IPS-18a (cell line): Measurements from ENCODE around the gene GRK3.

Experiments
- H3K27ac ChIP-seq: one replicate; pipeline ENCODE4 v1.5.1; 2013; ENCODE audit warnings: low read length
- H3K27me3 ChIP-seq: one replicate; pipeline ENCODE4 v1.6.1; 2013; ENCODE audit warnings: mild to moderate bottlenecking, low read length; ENCODE audit not compliant: control insufficient read depth, insufficient read depth
- H3K36me3 ChIP-seq: one replicate; pipeline ENCODE4 v1.6.1; 2013; ENCODE audit warnings: low read depth, low read length; ENCODE audit not compliant: control insufficient read depth
- H3K4me1 ChIP-seq: one replicate; pipeline ENCODE4 v1.6.1; 2013; ENCODE audit warnings: low read depth, low read length; ENCODE audit not compliant: control insufficient read depth
- H3K4me3 ChIP-seq: one replicate; pipeline ENCODE4 v1.5.1; 2013; ENCODE audit warnings: low read length
- H3K9ac ChIP-seq: one replicate; pipeline ENCODE4 v1.6.1; 2013; ENCODE audit warnings: mild to moderate bottlenecking, low read length, moderate library complexity
- H3K9me3 ChIP-seq: one replicate; pipeline ENCODE4 v1.6.1; 2013; ENCODE audit warnings: low read depth, low read length; ENCODE audit not compliant: control insufficient read depth

GRK3 gene

GRCh38 chr22:25765801-25766200 is 201.3 kb downstream of the GRK3 start:
- Histone ChIP-seq H3K9me3 (no peaks in the 10 kb centered on the region), H3K27ac (no peak overlapping the region), H3K4me1 (no peaks in the 10 kb centered on the region), H3K36me3 (no peaks in the 10 kb centered on the region), H3K4me3 (no peak overlapping the region), H3K9ac (no peak overlapping the region), H3K27me3 (no peaks in the 10 kb centered on the region)

- Histone ChIP-seq H3K9ac (no peak overlapping the region), H3K27ac (no peak overlapping the region), H3K36me3 (no peaks in the 10 kb centered on the region), H3K4me3 (no peak overlapping the region), H3K4me1 (no peaks in the 10 kb centered on the region), H3K9me3 (no peaks in the 10 kb centered on the region), H3K27me3 (no peaks in the 10 kb centered on the region)
Measured at GRCh38 chr22:25766418-25766817, 201.9 kb downstream of the GRK3 start.

- no peaks in the 10 kb centered on the region for H3K27me3 ChIP-seq
- H3K36me3 ChIP-seq = no peaks in the 10 kb centered on the region
- H3K9ac ChIP-seq = no peak overlapping the region
- no peak overlapping the region for H3K27ac ChIP-seq
- H3K4me1 ChIP-seq = no peaks in the 10 kb centered on the region
- H3K4me3 ChIP-seq = no peak overlapping the region
- H3K9me3 ChIP-seq = no peaks in the 10 kb centered on the region
Measured at GRCh38 chr22:25770333-25770732, 205.9 kb downstream of the GRK3 start.

GRCh38 chr22:25772288-25772687 is 207.8 kb downstream of the GRK3 start:
- no peak overlapping the region for H3K9ac ChIP-seq
- H3K4me1 ChIP-seq = no peaks in the 10 kb centered on the region
- no peak overlapping the region for H3K27ac ChIP-seq
- H3K9me3 ChIP-seq = no peaks in the 10 kb centered on the region
- no peak overlapping the region for H3K4me3 ChIP-seq
- no peaks in the 10 kb centered on the region for H3K27me3 ChIP-seq
- no peaks in the 10 kb centered on the region for H3K36me3 ChIP-seq

GRCh38 chr22:25774575-25775026 is 210.1 kb downstream of the GRK3 start:
- Histone ChIP-seq H3K9me3 (no peaks in the 10 kb centered on the region), H3K4me1 (no peaks in the 10 kb centered on the region), H3K27ac (no peak overlapping the region), H3K9ac (no peak overlapping the region), H3K27me3 (no peaks in the 10 kb centered on the region), H3K36me3 (no peaks in the 10 kb centered on the region), H3K4me3 (no peak overlapping the region)

GRCh38 chr22:25775531-25775930 is 211.1 kb downstream of the GRK3 start:
- no peak overlapping the region for H3K27ac ChIP-seq
- no peak overlapping the region for H3K4me3 ChIP-seq
- no peaks in the 10 kb centered on the region for H3K27me3 ChIP-seq
- H3K4me1 ChIP-seq = no peaks in the 10 kb centered on the region
- H3K9me3 ChIP-seq = no peaks in the 10 kb centered on the region
- H3K36me3 ChIP-seq = no peaks in the 10 kb centered on the region
- H3K9ac ChIP-seq = no peak overlapping the region

- H3K4me3 ChIP-seq = no peak overlapping the region
Measured at GRCh38 chr22:25777411-25777810, 212.9 kb downstream of the GRK3 start.

GRCh38 chr22:25777870-25778269 is 213.4 kb downstream of the GRK3 start:
- H3K4me1 ChIP-seq = no peaks in the 10 kb centered on the region
- no peak overlapping the region for H3K4me3 ChIP-seq
- no peaks in the 10 kb centered on the region for H3K36me3 ChIP-seq
- no peaks in the 10 kb centered on the region for H3K27me3 ChIP-seq
- no peak overlapping the region for H3K27ac ChIP-seq
- no peak overlapping the region for H3K9ac ChIP-seq
- no peaks in the 10 kb centered on the region for H3K9me3 ChIP-seq

More at GRCh38 chr22:25777411-25777810, 212.9 kb downstream of the GRK3 start:
- no peaks in the 10 kb centered on the region for H3K9me3 ChIP-seq
- H3K36me3 ChIP-seq = no peaks in the 10 kb centered on the region
- no peaks in the 10 kb centered on the region for H3K27me3 ChIP-seq
- H3K27ac ChIP-seq = no peak overlapping the region
- no peaks in the 10 kb centered on the region for H3K4me1 ChIP-seq
- H3K9ac ChIP-seq = no peak overlapping the region
